H7 (cell line): ENCODE data around the gene LARP6. TPM values are rescaled to one million over a fixed set of nuclear protein-coding genes. Genes with fewer than 3 reads are reported as not detected.
"Not testable (repeated sequence)": the region's sequence is repeated elsewhere in the genome, so short reads cannot be mapped to it uniquely, and the experiment has no call there.

ENCODE experiments used
- DNase-seq: peaks from one replicate; pipeline ENCODE4 v3.0.0; 2012
- H3K27me3 ChIP-seq: 2 replicates; pipeline ENCODE4 v1.6.0; 2011; ENCODE audit warnings: mild to moderate bottlenecking, low read length; ENCODE audit not compliant: control insufficient read depth, insufficient read depth
- H3K36me3 ChIP-seq: replicated peaks from 2 replicates; pipeline ENCODE4 v1.5.1; 2011; ENCODE audit warnings: low read length; ENCODE audit not compliant: control insufficient read depth, insufficient read depth
- H3K4me3 ChIP-seq: 2 replicates; pipeline ENCODE4 v1.5.1; 2011; ENCODE audit warnings: low read depth, mild to moderate bottlenecking, control low read depth, low read length, moderate library complexity; ENCODE audit not compliant: insufficient read depth
- total RNA-seq: library from RNA; depleted of rRNA; stranded (reverse); fragments of >200 nt; shearing (Covaris generic); gene quantifications from 2 replicates; pipeline ENCODE4 v1.2.3, GENCODE V29; 2014

Gene LARP6
- total RNA-seq, 1 experiment from 2014 or later = 22.9 TPM

- Histone ChIP-seq H3K36me3 (no peaks in the 10 kb centered on the region), H3K27me3 (no peaks in the 10 kb centered on the region), H3K4me3 (no peak overlapping the region)
- DNase-seq = no peak
These were observed 15.4 kb upstream of the LARP6 start for GRCh38 chr15:70869346-70869745.

DNA sequence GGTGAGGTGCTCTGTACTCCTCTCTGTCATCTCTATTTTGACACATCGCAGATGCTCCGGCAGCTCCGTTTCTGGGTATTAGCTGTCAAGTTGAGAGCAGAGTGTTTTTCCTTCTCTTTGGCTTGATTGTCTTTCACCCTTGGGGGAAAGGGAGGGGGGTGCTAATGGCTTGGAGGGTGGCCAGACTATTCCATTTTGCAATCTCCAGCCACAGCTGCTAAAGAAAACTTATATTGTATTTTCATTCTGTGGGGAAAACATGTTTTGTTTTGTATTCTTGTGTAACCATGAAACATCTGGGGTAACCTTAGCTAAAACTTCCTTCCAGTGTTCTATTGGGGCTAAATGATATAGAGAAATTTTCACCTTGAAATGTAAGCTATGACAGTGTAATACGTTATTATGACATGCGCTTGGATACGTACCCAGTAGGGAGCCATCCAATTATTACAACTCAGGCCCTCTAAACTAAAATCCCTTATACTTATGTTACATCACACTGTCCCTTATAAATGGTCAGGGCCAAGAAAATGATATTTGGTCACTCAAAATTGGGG, 14.0 kb upstream of the LARP6 start:
- H3K27me3 ChIP-seq = no peaks in the 10 kb centered on the region
- DNase-seq = no peak
- H3K36me3 ChIP-seq = no peaks in the 10 kb centered on the region
- no peak overlapping the region for H3K4me3 ChIP-seq

DNA sequence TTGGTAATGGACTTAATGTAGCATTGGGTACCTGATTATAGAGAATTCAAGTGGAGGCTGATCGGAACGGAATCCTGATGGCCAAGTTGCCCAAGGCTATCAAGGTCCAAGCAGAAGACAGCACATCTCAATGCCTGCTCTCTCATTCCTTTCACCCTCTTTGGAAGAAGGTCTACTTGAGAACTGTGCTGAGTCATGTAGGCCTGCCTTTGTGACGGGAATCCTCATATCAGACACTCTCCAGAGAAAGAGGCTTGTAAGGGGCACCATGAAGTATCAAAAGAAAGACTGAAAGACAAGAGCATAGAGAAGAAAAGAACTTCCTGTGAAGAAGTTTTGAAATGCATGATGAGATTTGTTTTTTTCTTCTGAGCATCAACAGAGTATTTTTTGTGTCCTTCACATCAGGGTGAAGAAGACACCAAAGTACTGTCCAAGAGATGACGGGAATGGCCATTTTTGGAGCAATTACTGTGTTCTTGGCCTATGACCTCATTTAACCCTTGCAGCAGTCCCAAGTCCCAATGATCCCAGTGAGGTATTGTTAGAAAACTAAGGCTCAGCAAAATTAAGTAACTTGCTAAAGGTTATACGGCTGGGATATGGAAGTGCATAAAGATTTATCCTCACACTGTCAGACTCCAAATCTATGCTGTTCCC, 13.2 kb upstream of the LARP6 start:
- no peak for DNase-seq
- no peaks in the 10 kb centered on the region for H3K27me3 ChIP-seq
- no peak overlapping the region for H3K4me3 ChIP-seq
- no peaks in the 10 kb centered on the region for H3K36me3 ChIP-seq

GRCh38 chr15:70863450-70864218, 9.7 kb upstream of the LARP6 start:
- no peak for DNase-seq

GRCh38 chr15:70859998-70860397, 6.0 kb upstream of the LARP6 start:
- Histone ChIP-seq H3K27me3 (peaks cover 2% of the 10 kb centered on the region; the same call in 1 of the 2 replicates), H3K4me3 (no peak overlapping the region), H3K36me3 (no peaks in the 10 kb centered on the region)
- no peak for DNase-seq

More at GRCh38 chr15:70863450-70864218, 9.7 kb upstream of the LARP6 start:
- Histone ChIP-seq H3K36me3 (no peaks in the 10 kb centered on the region), H3K27me3 (no peaks in the 10 kb centered on the region), H3K4me3 (no peak overlapping the region)

GRCh38 chr15:70859322-70859908, 5.5 kb upstream of the LARP6 start:
- Histone ChIP-seq H3K4me3 (no peak overlapping the region), H3K27me3 (peaks cover 2% of the 10 kb centered on the region; the same call in 1 of the 2 replicates), H3K36me3 (no peaks in the 10 kb centered on the region)
- no peak for DNase-seq

DNA sequence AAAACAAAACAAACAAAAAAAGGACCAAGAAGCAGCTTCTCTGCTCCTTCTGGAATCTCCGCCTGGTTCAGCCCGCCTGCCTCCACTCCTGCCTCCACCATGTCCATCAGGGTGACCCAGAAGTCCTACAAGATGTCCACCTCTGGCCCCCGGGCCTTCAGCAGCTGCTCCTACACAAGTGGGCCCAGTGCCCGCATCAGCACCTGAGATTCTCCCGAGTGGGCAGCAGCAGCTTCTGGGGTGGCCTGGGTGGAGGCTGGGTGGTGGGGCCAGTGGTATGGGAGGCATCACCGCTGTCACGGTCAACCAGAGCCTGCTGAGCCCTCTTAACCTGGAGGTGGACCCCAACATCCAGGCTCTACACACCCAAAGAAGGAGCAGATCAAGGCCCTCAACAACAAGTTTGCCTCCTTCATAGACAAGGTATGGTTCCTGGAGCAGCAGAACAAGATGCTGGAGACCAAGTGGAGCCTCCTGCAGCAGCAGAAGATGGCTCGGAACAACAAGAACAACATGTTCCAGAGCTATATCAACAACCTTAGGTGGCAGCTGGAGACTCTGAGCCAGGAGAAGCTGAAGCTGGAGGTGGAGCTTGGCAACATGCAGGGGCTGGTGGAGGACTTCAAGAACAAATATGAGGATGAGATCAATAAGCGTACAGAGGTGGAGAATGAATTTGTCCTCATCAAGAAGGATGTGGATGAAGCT, 4.8 kb upstream of the LARP6 start:
- H3K27me3 ChIP-seq, H3K4me3 ChIP-seq, DNase-seq, H3K36me3 ChIP-seq: not testable (repeated sequence)

DNA sequence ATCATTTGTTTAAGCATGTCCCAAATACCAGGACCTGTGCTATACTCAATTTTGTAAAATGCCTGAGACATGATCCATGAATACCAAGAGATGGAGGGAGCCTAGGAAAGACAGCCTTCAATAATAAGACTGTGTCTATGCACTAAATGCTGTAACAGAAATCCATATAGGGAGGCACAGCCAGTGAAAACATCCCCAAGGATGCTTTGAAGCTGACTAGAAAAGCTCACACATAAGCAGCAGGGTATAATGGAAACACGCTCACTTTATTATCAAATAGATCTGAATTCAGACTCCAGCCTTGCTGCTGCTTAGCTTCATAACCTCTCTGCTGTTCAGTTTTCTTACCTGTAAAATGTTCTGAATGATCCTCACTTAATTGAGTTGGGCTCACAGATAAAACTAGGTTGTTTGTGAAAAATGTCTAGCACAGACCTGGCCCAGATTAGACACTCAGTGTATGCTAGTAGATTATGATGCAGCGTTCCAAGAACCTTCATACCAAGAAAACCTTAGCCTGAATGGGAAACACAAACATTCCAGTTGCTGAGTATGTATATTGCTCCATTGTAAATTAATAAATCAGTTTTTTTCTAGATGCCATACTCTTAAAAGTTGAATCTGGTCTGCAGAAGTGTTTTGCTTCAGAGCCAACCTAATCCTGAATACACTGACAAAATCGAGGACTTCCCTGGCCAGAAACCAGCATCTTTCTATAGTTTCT, 3.8 kb upstream of the LARP6 start:
- H3K36me3 ChIP-seq = no peaks in the 10 kb centered on the region
- no peak overlapping the region for H3K4me3 ChIP-seq
- no peak for DNase-seq
- H3K27me3 ChIP-seq = peaks cover 2% of the 10 kb centered on the region; the same call in 1 of the 2 replicates

DNA sequence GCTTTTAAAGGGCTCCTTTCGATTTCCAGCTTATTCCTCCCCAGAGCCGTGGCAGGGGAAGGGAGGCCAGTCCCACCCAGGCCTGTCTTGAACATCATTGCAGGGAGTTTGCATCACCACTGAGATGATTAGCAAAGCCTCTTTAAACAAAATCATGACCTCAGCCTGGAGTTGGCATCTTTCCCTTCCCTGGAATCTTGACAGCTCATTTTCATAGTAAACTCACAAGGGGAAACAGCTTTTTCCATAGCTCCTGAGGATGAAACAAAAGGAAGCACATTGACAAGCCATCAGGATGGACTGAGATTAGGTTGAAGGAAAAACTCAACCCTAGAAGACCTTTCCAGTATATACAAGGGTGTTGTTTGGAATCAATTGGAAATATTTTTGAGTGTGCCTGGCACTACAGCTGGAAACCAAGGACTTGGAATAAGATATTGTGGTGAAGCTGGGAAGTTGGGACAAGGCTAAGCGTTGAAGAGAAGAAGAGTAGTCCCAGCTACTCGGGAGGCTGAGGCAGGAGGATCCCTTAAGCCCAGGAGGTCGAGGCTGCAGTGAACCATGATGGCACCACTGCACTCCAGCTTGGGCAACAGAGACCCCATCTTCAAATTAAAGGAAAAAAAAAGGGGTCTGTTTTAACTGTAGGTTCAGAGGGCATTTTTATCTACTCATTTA, 3.1 kb upstream of the LARP6 start:
- DNase-seq = no peak
- no peaks in the 10 kb centered on the region for H3K36me3 ChIP-seq

GRCh38 chr15:70856177-70856883, 2.4 kb upstream of the LARP6 start:
- peaks cover 2% of the 10 kb centered on the region; the same call in 1 of the 2 replicates for H3K27me3 ChIP-seq
- no peak overlapping the region for H3K4me3 ChIP-seq
- H3K36me3 ChIP-seq = peaks cover 3% of the 10 kb centered on the region; the same call in 1 of the 2 replicates
- no peak for DNase-seq

More for the DNA sequence above, 3.1 kb upstream of the LARP6 start:
- Histone ChIP-seq H3K27me3 (peaks cover 2% of the 10 kb centered on the region; the same call in 1 of the 2 replicates), H3K4me3 (no peak overlapping the region)

- H3K27me3 ChIP-seq = peaks cover 2% of the 10 kb centered on the region; the same call in 1 of the 2 replicates
- DNase-seq = no peak
These were observed 1.8 kb upstream of the LARP6 start for GRCh38 chr15:70855764-70856163.

DNA sequence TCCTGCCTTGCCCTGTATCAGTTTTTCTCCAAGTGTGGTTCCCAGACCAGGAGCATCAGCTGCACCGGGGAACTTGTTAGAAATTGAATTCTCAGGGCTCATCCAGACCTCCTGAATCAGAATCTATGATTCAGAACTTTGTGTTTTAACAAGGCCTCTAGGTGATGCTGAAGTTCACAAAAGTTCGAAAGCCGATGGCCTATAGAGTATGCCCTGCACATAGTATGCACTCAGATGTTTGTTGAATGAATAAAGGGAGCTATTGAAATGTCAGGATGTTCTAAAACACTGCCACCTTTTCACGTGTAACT, 664 bp upstream of the LARP6 start:
- DNase-seq = no peak
- peak overlapping the region; percentile 76 for H3K4me3 ChIP-seq
- peaks cover 2% of the 10 kb centered on the region; the same call in 1 of the 2 replicates for H3K27me3 ChIP-seq
- peaks cover 3% of the 10 kb centered on the region; the same call in 1 of the 2 replicates for H3K36me3 ChIP-seq

More at GRCh38 chr15:70855764-70856163, 1.8 kb upstream of the LARP6 start:
- Histone ChIP-seq H3K36me3 (peaks cover 3% of the 10 kb centered on the region; the same call in 1 of the 2 replicates), H3K4me3 (no peak overlapping the region)
